K562 (cell line): ENCODE data around the gene STXBP6. TPM values are rescaled to one million over a fixed set of nuclear protein-coding genes. Genes with fewer than 3 reads are reported as not detected.

Experiments
- ATAC-seq: fragments of 200-7000 bp; cut with Tn5 transposase; 3 replicates; pipeline ENCODE4 v1.9.1; 2020; ENCODE audit warnings: moderate library complexity
- BruUV-seq: library from RNA; stranded (reverse); fragments of 400-500 nt; replicated peaks from 2 replicates; lab custom pipeline; 2021; lab: Mats Ljungman, UMichigan
- CTCF ChIA-PET: fragments of 300-600 bp; formaldehyde crosslinking; extraction: SDS; loops from one replicate; lab custom pipeline; 2021; ENCODE audit warnings: low intra/inter-chr PET ratio; lab: Yijun Ruan, JAX
- POLR2A ChIA-PET: fragments of 300-600, 350-650 bp; sonication (Branson Sonifier 250); formaldehyde crosslinking; extraction: SDS; loops from one replicate; lab custom pipeline; 2021; ENCODE audit warnings: antibody characterized with exemption, inconsistent platforms; lab: Yijun Ruan, JAX
- DNase-seq, 4 experiments: peaks; one replicate each; pipeline versions ENCODE4 v3.0.0 to v3.0.0-alpha.2; 2011 to 2018; ENCODE audit warnings: low spot score in 3 of 4, mixed read lengths in 3 of 4; ENCODE audit errors: extremely low read depth in 1 of 4
- FAIRE-seq: peaks from 2 replicates; lab custom pipeline; 2011; peaks lifted over from hg19 to GRCh38; lab: Jason Lieb, UNC
- H2AFZ ChIP-seq: 2 replicates; pipeline ENCODE4 v1.6.0; 2011; ENCODE audit warnings: low read depth, low read length, control low read depth, inconsistent platforms
- H3K27ac ChIP-seq: fragments of 200-600 bp; 3 replicates; pipeline ENCODE4 v1.8.0; 2011; ENCODE audit warnings: low read depth, mild to moderate bottlenecking, control low read depth, inconsistent platforms, low read length, moderate library complexity, mixed read lengths; ENCODE audit errors: extremely low read depth
- H3K27me3 ChIP-seq, 2 experiments: fragments of 300-600 bp in 1 of 2; 2 replicates in 1 of 2; 3 replicates in 1 of 2; pipeline versions ENCODE4 v1.6.0 to v1.8.0; 2011; ENCODE audit warnings: inconsistent platforms in 2 of 2, low read length in 2 of 2, mild to moderate bottlenecking in 1 of 2, mixed read lengths in 1 of 2, moderate library complexity in 1 of 2; ENCODE audit not compliant: control insufficient read depth in 2 of 2, insufficient read depth in 2 of 2
- H3K36me3 ChIP-seq: fragments of 300-600 bp; 3 replicates; pipeline ENCODE4 v1.8.0; 2011; ENCODE audit warnings: mild to moderate bottlenecking, low read length, inconsistent platforms; ENCODE audit not compliant: control insufficient read depth, insufficient read depth
- H3K4me1 ChIP-seq, 2 experiments: fragments of 200-600 bp in 1 of 2; replicated peaks in 1 of 2; 2 replicates in 1 of 2; 3 replicates in 1 of 2; pipeline versions ENCODE4 v1.5.1 to v1.8.0; 2011; ENCODE audit warnings: inconsistent platforms in 2 of 2, low read length in 2 of 2, mild to moderate bottlenecking in 1 of 2, mixed read lengths in 1 of 2, moderate library complexity in 1 of 2; ENCODE audit not compliant: control insufficient read depth in 2 of 2, insufficient read depth in 2 of 2
- H3K4me2 ChIP-seq: 2 replicates; pipeline ENCODE4 v1.6.1; 2011; ENCODE audit warnings: low read length, control low read depth, inconsistent platforms, mixed read lengths; ENCODE audit not compliant: insufficient read depth
- H3K4me3 ChIP-seq: fragments of 200-600 bp; sonication (generic), shearing (Covaris generic); 2 replicates; pipeline ENCODE4 v1.5.1; 2016; ENCODE audit warnings: control low read depth, inconsistent platforms
- H3K79me2 ChIP-seq: fragments of 200-600 bp; 3 replicates; pipeline ENCODE4 v1.8.0; 2011; ENCODE audit warnings: low read length, inconsistent platforms; ENCODE audit not compliant: control insufficient read depth, insufficient read depth
- H3K9ac ChIP-seq, 2 experiments: 2 replicates each; pipeline versions ENCODE4 v1.6.0 to v1.6.1; 2011; ENCODE audit warnings: low read depth in 2 of 2, low read length in 2 of 2, control low read depth in 1 of 2, inconsistent platforms in 1 of 2, mild to moderate bottlenecking in 1 of 2, mixed read lengths in 1 of 2; ENCODE audit not compliant: insufficient read depth in 1 of 2
- H3K9me1 ChIP-seq: one replicate; pipeline ENCODE4 v1.6.0; 2011; ENCODE audit warnings: inconsistent platforms, mild to moderate bottlenecking, low read length, moderate library complexity; ENCODE audit not compliant: control insufficient read depth, insufficient read depth
- H3K9me3 ChIP-seq: replicated peaks from 2 replicates; pipeline ENCODE4 v1.5.1; 2011; ENCODE audit warnings: low read depth, low read length, inconsistent platforms; ENCODE audit not compliant: control insufficient read depth, insufficient read depth
- H4K20me1 ChIP-seq: replicated peaks from 2 replicates; pipeline ENCODE4 v1.6.1; 2011; ENCODE audit warnings: low read length, inconsistent platforms, mixed read lengths; ENCODE audit not compliant: control insufficient read depth, insufficient read depth
- CBX8 ChIP-seq: fragments of 200-600 bp; sonication (generic); IDR thresholded peaks from 2 replicates; pipeline ENCODE4 v1.6.1; 2012; ENCODE audit warnings: borderline replicate concordance, mixed run types, low read depth, mild to moderate bottlenecking, moderate library complexity, mixed read lengths, low read length, control low read depth, inconsistent platforms; ENCODE audit not compliant: poor library complexity, severe bottlenecking; ENCODE audit errors: extremely low read depth
- IFI16 ChIP-seq: fragments of 250-450 bp; sonication (Bioruptor Pico); IDR thresholded peaks from 2 replicates; pipeline ENCODE4 v2.1.2; 2022; ENCODE audit warnings: mild to moderate bottlenecking, inconsistent platforms
- RBM15 ChIP-seq: fragments of 200-400 bp; formaldehyde crosslinking; IDR thresholded peaks from 2 replicates; pipeline ENCODE4 v1.6.1; 2018; ENCODE audit warnings: mild to moderate bottlenecking, low read length, moderate library complexity; ENCODE audit not compliant: insufficient read depth
- RBM17 ChIP-seq: fragments of 200-400 bp; formaldehyde crosslinking; IDR thresholded peaks from 2 replicates; pipeline ENCODE4 v1.6.1; 2017; ENCODE audit warnings: low read depth, mild to moderate bottlenecking, low read length, borderline replicate concordance
- RNF2 ChIP-seq: sonication (generic); IDR thresholded peaks from 2 replicates; pipeline ENCODE4 v1.6.1; 2016
- ZNF347 ChIP-seq: fragments of 450-650 bp; formaldehyde crosslinking; IDR thresholded peaks from 2 replicates; pipeline ENCODE4 v1.4.0; 2020; ENCODE audit warnings: low read depth, mild to moderate bottlenecking, moderate library complexity
- ZNF644 ChIP-seq: fragments of 200-800 bp; sonication (Bioruptor generic); IDR thresholded peaks from 2 replicates; pipeline ENCODE4 v1.6.1; 2016; ENCODE audit warnings: low read depth, missing genetic modification characterization, missing compliant biosample characterization
- ZNF707 ChIP-seq: fragments of 250-450 bp; sonication (Bioruptor Pico); conservative IDR thresholded peaks from 2 replicates; pipeline ENCODE4 v1.8.0; 2022; ENCODE audit warnings: inconsistent platforms, mild to moderate bottlenecking, moderate library complexity
- WGBS: fragments of 100-300 bp; shearing (Covaris generic); methylation state at CpG from one replicate; pipeline ENCODE4 v1.1.6; 2016; ENCODE audit warnings: low coverage, mixed read lengths; ENCODE audit not compliant: insufficient coverage; ENCODE audit errors: missing lambda C conversion rate; 5-methylcytosine and 5-hydroxymethylcytosine counted together
- in situ Hi-C: fragments of 300-500 bp; cut with MboI; formaldehyde crosslinking; loops from 4 replicates; pipeline ENCODE4 v1.15.0; 2018; ENCODE audit warnings: inconsistent platforms, mixed read lengths
- intact Hi-C: fragments of 100-400 bp; cut with micrococcal nuclease; formaldehyde crosslinking; loops from 2 replicates; pipeline ENCODE4 v1.14.2; 2022
- polyA plus RNA-seq, 8 experiments: library from polyadenylated mRNA; depleted of rRNA in 4 of 8; stranded (reverse) in 5 of 8; unstranded in 3 of 8; fragments of >200 nt; fragmentation: Nextera tagmentation in 2 of 8; fragmentation: Illumina TruSeq in 1 of 8; extraction: Ambion mirVana in 2 of 8; extraction: Trizol in 1 of 8; gene quantifications; 2 replicates each; pipeline versions ENCODE4 v1.2.1 to v1.2.3, GENCODE V29; 2011 to 2014; ENCODE audit warnings: inconsistent platforms in 1 of 8, missing spikeins in 1 of 8
- total RNA-seq, 7 experiments: library from RNA; depleted of rRNA in 6 of 7; stranded (reverse); fragments of >200 nt in 6 of 7; fragmentation: Illumina TruSeq in 2 of 7; extraction: Trizol in 2 of 7; gene quantifications; 2 replicates each; pipeline versions ENCODE4 v1.2.1 to v1.2.3, GENCODE V29; 2011 to 2021; ENCODE audit warnings: low replicate concordance in 1 of 7
- TF ChIP-seq, protein P1 (sequence below): fragments of 250-450 bp; sonication (Bioruptor Pico); IDR thresholded peaks from 2 replicates; pipeline ENCODE4 v1.4.0; 2020; ENCODE audit warnings: mild to moderate bottlenecking, moderate library complexity, borderline replicate concordance
- TF ChIP-seq, protein P2 (sequence below), 2 experiments: fragments of 200-800 bp in 1 of 2; sonication (Bioruptor generic) in 1 of 2; sonication (generic) in 1 of 2; formaldehyde crosslinking in 1 of 2; IDR thresholded peaks in 1 of 2; conservative IDR thresholded peaks in 1 of 2; 2 replicates each; pipeline versions ENCODE4 v1.5.0 to v1.6.1; 2016 to 2020; ENCODE audit warnings: missing compliant biosample characterization in 1 of 2, missing genetic modification characterization in 1 of 2, missing genetic modification reagents in 1 of 2

The STXBP6 gene
- total and polyA plus RNA-seq, 9 of the 15 experiments (the other 6 are each of a cell fraction or from before 2014, with no cell fraction given), result 0.27 to 0.89 (median 0.59) TPM

DNA sequence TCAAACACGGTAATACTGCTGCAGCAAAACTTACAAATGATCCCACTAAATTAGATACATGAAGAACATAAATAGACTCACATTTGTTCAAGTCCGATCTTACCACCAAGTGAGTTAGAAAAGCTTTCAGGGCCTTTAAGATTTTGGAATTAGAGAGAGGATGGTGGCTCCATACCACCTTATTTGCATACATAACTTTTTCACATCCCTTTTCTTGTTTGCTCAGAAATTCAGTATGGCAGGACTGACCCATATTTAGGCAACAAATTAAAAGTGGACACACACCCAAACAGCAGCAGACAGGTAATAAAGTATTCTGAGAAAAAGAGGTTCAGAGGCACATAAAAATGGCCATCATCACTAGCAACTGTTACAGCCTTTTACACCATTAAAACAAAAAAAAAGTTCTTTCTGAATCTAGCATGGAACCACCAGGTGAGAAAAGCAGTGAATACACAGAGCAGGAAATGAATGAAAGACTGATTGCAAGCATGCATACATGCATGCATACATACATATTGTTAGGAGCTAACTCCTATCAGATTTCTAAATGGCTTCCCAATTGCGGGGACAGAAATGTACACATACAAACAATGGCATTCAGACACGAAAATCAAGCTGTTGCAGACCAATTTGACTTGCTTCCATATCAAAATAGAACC, 23.3 kb downstream of the STXBP6 start (continued):
- TF ChIP-seq RBM15 (no peak), RNF2 (no peak), RBM17 (no peak), ZNF644 (tag) (no peak)
- TF ChIP-seq, protein P1, sequence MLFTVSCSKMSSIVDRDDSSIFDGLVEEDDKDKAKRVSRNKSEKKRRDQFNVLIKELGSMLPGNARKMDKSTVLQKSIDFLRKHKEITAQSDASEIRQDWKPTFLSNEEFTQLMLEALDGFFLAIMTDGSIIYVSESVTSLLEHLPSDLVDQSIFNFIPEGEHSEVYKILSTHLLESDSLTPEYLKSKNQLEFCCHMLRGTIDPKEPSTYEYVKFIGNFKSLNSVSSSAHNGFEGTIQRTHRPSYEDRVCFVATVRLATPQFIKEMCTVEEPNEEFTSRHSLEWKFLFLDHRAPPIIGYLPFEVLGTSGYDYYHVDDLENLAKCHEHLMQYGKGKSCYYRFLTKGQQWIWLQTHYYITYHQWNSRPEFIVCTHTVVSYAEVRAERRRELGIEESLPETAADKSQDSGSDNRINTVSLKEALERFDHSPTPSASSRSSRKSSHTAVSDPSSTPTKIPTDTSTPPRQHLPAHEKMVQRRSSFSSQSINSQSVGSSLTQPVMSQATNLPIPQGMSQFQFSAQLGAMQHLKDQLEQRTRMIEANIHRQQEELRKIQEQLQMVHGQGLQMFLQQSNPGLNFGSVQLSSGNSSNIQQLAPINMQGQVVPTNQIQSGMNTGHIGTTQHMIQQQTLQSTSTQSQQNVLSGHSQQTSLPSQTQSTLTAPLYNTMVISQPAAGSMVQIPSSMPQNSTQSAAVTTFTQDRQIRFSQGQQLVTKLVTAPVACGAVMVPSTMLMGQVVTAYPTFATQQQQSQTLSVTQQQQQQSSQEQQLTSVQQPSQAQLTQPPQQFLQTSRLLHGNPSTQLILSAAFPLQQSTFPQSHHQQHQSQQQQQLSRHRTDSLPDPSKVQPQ (CRISPR knock-in tag), result no peak

DNA sequence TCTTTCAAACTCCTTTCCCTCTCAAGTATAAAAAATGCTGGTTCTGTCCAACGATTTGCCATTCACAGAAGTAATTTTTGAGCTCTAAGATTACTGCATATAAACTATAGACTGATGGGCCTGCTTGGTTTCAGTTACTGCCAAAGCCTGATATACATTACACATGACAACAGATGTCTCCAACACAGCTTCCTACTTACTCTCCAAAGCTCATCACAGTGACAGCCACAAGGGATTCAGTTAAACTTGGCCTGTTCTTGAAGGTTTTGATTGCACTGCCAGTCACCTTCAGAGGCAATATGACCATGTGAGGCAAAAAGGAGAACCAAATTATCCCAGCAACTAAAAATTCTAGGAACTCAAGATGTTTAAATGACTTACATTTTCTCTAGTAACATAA, 30.1 kb downstream of the STXBP6 start:
- intact Hi-C loops (no loop called here), in situ Hi-C loops (no loop called here)
- BruUV-seq, result no TSS peak
- Histone ChIP-seq H4K20me1 (no peaks in the 10 kb centered on the region), H2AFZ (no peak overlapping the region), H3K27ac (no peak overlapping the region), H3K9ac (no peak overlapping the region), H3K27me3 (no peaks in the 10 kb centered on the region), H3K4me2 (no peak overlapping the region), H3K9me3 (no peaks in the 10 kb centered on the region), H3K4me3 (no peak overlapping the region), H3K4me1 (no peaks in the 10 kb centered on the region), H3K79me2 (no peaks in the 10 kb centered on the region), H3K9me1 (no peaks in the 10 kb centered on the region), H3K36me3 (no peaks in the 10 kb centered on the region)
- no peak for ATAC-seq
- ChIA-PET POLR2A (no interaction called here), CTCF (no interaction called here)
- WGBS, result 8% methylated on average over 1 of the region's 1 CpG
- no peak for DNase-seq
- FAIRE-seq, result no peak
- TF ChIP-seq CBX8, result no peak
- TF ChIP-seq, protein P2, sequence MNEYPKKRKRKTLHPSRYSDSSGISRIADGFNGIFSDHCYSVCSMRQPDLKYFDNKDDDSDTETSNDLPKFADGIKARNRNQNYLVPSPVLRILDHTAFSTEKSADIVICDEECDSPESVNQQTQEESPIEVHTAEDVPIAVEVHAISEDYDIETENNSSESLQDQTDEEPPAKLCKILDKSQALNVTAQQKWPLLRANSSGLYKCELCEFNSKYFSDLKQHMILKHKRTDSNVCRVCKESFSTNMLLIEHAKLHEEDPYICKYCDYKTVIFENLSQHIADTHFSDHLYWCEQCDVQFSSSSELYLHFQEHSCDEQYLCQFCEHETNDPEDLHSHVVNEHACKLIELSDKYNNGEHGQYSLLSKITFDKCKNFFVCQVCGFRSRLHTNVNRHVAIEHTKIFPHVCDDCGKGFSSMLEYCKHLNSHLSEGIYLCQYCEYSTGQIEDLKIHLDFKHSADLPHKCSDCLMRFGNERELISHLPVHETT (CRISPR knock-in tag; conservative IDR thresholded peaks at IDR 0.05 in 1 of 2, IDR thresholded peaks at IDR 0.05 in 1 of 2), result no peak
- no peak for TF ChIP-seq IFI16
- no peak for TF ChIP-seq ZNF347 (CRISPR knock-in tag)
- no peak for TF ChIP-seq ZNF707 (CRISPR knock-in tag)
